HG03175 (cell line): ENCODE measurements around the gene ITGB1.
"Not testable (repeated sequence)": the region's sequence is repeated elsewhere in the genome, so short reads cannot be mapped to it uniquely, and the experiment has no call there.

Experiments
- ATAC-seq: cut with Tn5 transposase; IDR thresholded peaks from one replicate; pipeline ENCODE4 v1.9.1; 2021; ENCODE audit warnings: mild to moderate bottlenecking, moderate library complexity; ENCODE audit not compliant: unreplicated experiment

Gene ITGB1

GRCh38 chr10:32958085-32959005, at the start of gene ITGB1:
Gene ITGB1 (minus strand): TSS chr10:32958230. CDS start chr10:32935558, 22,672 bp downstream.
- ATAC-seq: peak; percentile 77

GRCh38 chr10:33006342-33006887, 48.4 kb upstream of the ITGB1 start:
- ATAC-seq: no peak

- peak; percentile 60 for ATAC-seq
Measured at GRCh38 chr10:33005322-33006301, 47.6 kb upstream of the ITGB1 start.

- no peak for ATAC-seq
Measured at GRCh38 chr10:33001908-33002492, 44.0 kb upstream of the ITGB1 start.

- ATAC-seq: not testable (repeated sequence)
Measured at GRCh38 chr10:32998060-32998581, 40.1 kb upstream of the ITGB1 start.

GRCh38 chr10:32995751-32996150, 37.7 kb upstream of the ITGB1 start:
- ATAC-seq: peak; percentile 81

- no peak for ATAC-seq
Measured at GRCh38 chr10:32995066-32995622, 37.1 kb upstream of the ITGB1 start.

- ATAC-seq: not testable (repeated sequence)
Measured at GRCh38 chr10:32994632-32995031, 36.6 kb upstream of the ITGB1 start.

GRCh38 chr10:32992310-32992709, 34.3 kb upstream of the ITGB1 start:
- not testable (repeated sequence) for ATAC-seq

- no peak for ATAC-seq
Measured at GRCh38 chr10:32990811-32991210, 32.8 kb upstream of the ITGB1 start.

- ATAC-seq: no peak
Measured at GRCh38 chr10:32988604-32989003, 30.6 kb upstream of the ITGB1 start.

GRCh38 chr10:32987172-32987571, 29.1 kb upstream of the ITGB1 start:
- no peak for ATAC-seq

- ATAC-seq: no peak
Measured at GRCh38 chr10:32985775-32986350, 27.8 kb upstream of the ITGB1 start.

- ATAC-seq: no peak
Measured at GRCh38 chr10:32985341-32985764, 27.3 kb upstream of the ITGB1 start.

- no peak for ATAC-seq
Measured at GRCh38 chr10:32984003-32984600, 26.1 kb upstream of the ITGB1 start.

GRCh38 chr10:32982911-32983909, 25.2 kb upstream of the ITGB1 start:
- ATAC-seq: no peak

- no peak for ATAC-seq
Measured at GRCh38 chr10:32982293-32982709, 24.3 kb upstream of the ITGB1 start.

- no peak for ATAC-seq
Measured at GRCh38 chr10:32981760-32982159, 23.7 kb upstream of the ITGB1 start.
